Activated naive CD4-positive, alpha-beta T cell treated with anti-CD3 and anti-CD28 coated beads, Interleukin-2, amount 10 ng/mL, durations not matched to agents 7 days and 5 days (primary cell): ENCODE data around the gene KLHDC4.

Experiments
- CTCF ChIA-PET: fragments of 350-600 bp; sonication (Branson Sonifier 250); formaldehyde crosslinking; loops from one replicate; lab custom pipeline; 2021; ENCODE audit warnings: antibody characterized with exemption; lab: Charles Lee
- DNase-seq: peaks from one replicate; pipeline ENCODE4 v3.0.0-alpha.2; 2020
- H3K27ac Mint-ChIP-seq: one replicate; pipeline ENCODE4 v1.8.0; 2021; ENCODE audit warnings: mild to moderate bottlenecking, moderate library complexity, mixed read lengths
- H3K27me3 Mint-ChIP-seq: one replicate; pipeline ENCODE4 v1.8.0; 2021; ENCODE audit warnings: mild to moderate bottlenecking, mixed read lengths
- H3K36me3 Mint-ChIP-seq: one replicate; pipeline ENCODE4 v1.8.0; 2021; ENCODE audit warnings: mixed read lengths
- H3K4me1 Mint-ChIP-seq: one replicate; pipeline ENCODE4 v1.8.0; 2021; ENCODE audit warnings: mixed read lengths
- H3K4me3 Mint-ChIP-seq: one replicate; pipeline ENCODE4 v1.8.0; 2021; ENCODE audit warnings: mild to moderate bottlenecking, moderate library complexity, mixed read lengths
- H3K9me3 Mint-ChIP-seq: one replicate; pipeline ENCODE4 v1.8.0; 2021; ENCODE audit warnings: mixed read lengths

The KLHDC4 gene

GRCh38 chr16:87744750-87745514, 20.9 kb downstream of the KLHDC4 start:
- Mint-ChIP-seq H3K4me3 (no peak overlapping the region), H3K9me3 (no peaks in the 10 kb centered on the region), H3K27me3 (no peaks in the 10 kb centered on the region), H3K4me1 (peaks cover under 1% of the 10 kb centered on the region), H3K36me3 (peaks cover 54% of the 10 kb centered on the region), H3K27ac (no peak overlapping the region)
- CTCF ChIA-PET, result no interaction called here
- no peak for DNase-seq

GRCh38 chr16:87742781-87743490, 22.9 kb downstream of the KLHDC4 start:
- Mint-ChIP-seq H3K9me3 (no peaks in the 10 kb centered on the region), H3K4me1 (peaks cover 2% of the 10 kb centered on the region), H3K27ac (no peak overlapping the region), H3K4me3 (no peak overlapping the region), H3K36me3 (peaks cover 40% of the 10 kb centered on the region), H3K27me3 (no peaks in the 10 kb centered on the region)
- no peak for DNase-seq
- CTCF ChIA-PET, result no interaction called here

GRCh38 chr16:87741700-87742415, 23.9 kb downstream of the KLHDC4 start:
- Mint-ChIP-seq H3K4me1 (peaks cover 2% of the 10 kb centered on the region), H3K36me3 (peaks cover 31% of the 10 kb centered on the region), H3K4me3 (no peak overlapping the region), H3K9me3 (no peaks in the 10 kb centered on the region), H3K27me3 (no peaks in the 10 kb centered on the region), H3K27ac (no peak overlapping the region)
- DNase-seq, result no peak
- CTCF ChIA-PET, result no interaction called here

DNA sequence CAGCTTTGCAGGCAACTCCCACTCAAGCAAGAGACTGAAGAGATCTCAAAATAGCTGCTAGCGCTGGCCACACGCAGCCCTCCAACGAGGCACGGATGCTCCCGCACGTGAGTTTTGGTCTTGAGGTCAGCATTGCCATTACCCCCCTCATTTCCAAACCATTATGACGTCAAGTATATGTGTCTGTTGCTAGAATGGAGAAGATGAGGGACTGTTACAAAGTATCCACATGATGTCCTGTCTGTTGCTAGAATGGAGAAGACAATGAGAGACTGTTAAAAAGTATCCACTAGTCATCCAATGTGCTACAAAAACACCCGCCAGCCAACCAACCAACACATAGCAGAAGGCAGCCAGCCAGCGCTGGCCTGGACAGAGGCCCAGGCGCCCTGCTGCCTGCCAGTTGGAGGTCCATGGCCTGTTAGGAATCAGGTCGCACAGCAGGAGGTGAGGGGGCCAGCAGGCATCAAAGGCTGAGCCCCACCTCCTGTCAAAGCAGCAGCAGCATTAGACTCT, 24.8 kb downstream of the KLHDC4 start:
- CTCF ChIA-PET, result no interaction called here
- H3K36me3 Mint-ChIP-seq, result peaks cover 29% of the 10 kb centered on the region
- H3K4me1 Mint-ChIP-seq, result peaks cover 2% of the 10 kb centered on the region
- H3K27ac Mint-ChIP-seq, result no peak overlapping the region
- no peaks in the 10 kb centered on the region for H3K9me3 Mint-ChIP-seq
- no peaks in the 10 kb centered on the region for H3K27me3 Mint-ChIP-seq
- no peak for DNase-seq
- no peak overlapping the region for H3K4me3 Mint-ChIP-seq

GRCh38 chr16:87740441-87740840, 25.3 kb downstream of the KLHDC4 start:
- Mint-ChIP-seq H3K9me3 (no peaks in the 10 kb centered on the region), H3K4me1 (peaks cover 2% of the 10 kb centered on the region), H3K27me3 (no peaks in the 10 kb centered on the region), H3K27ac (no peak overlapping the region), H3K36me3 (peaks cover 24% of the 10 kb centered on the region), H3K4me3 (no peak overlapping the region)
- CTCF ChIA-PET, result no interaction called here
- no peak for DNase-seq

DNA sequence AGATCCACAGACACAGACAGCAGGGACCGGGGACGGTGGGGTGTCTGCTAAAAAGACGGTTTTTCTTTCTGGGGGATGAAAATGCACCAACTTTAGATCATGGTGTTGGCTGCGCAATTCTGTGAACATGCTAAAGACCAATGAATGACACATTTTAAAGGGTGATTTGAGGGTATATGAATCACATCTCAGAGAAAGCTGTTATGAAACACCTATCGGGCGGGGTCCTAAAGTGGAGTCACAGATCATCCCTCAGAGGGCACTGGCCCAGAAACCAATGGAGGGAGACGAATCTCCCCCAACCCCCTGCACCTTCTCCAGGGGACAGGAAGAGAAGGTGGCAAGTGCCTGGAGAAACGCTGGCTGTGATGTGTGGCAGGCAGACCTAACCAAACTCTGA, 26.0 kb downstream of the KLHDC4 start:
- H3K27ac Mint-ChIP-seq, result no peak overlapping the region
- no peak for DNase-seq
- CTCF ChIA-PET, result no interaction called here
- H3K4me1 Mint-ChIP-seq, result peaks cover 2% of the 10 kb centered on the region
- no peaks in the 10 kb centered on the region for H3K9me3 Mint-ChIP-seq
- H3K4me3 Mint-ChIP-seq, result no peak overlapping the region
- H3K27me3 Mint-ChIP-seq, result no peaks in the 10 kb centered on the region
- peaks cover 19% of the 10 kb centered on the region for H3K36me3 Mint-ChIP-seq

GRCh38 chr16:87736008-87736382, 29.8 kb downstream of the KLHDC4 start:
- DNase-seq, result no peak
- Mint-ChIP-seq H3K4me1 (peaks cover 15% of the 10 kb centered on the region), H3K27ac (no peak overlapping the region), H3K4me3 (no peak overlapping the region), H3K9me3 (no peaks in the 10 kb centered on the region), H3K36me3 (peaks cover 19% of the 10 kb centered on the region), H3K27me3 (no peaks in the 10 kb centered on the region)
- CTCF ChIA-PET, result no interaction called here

- CTCF ChIA-PET, result no interaction called here
- DNase-seq, result no peak
- peaks cover 20% of the 10 kb centered on the region for H3K36me3 Mint-ChIP-seq
These were observed 30.3 kb downstream of the KLHDC4 start for GRCh38 chr16:87735270-87736007.

DNA sequence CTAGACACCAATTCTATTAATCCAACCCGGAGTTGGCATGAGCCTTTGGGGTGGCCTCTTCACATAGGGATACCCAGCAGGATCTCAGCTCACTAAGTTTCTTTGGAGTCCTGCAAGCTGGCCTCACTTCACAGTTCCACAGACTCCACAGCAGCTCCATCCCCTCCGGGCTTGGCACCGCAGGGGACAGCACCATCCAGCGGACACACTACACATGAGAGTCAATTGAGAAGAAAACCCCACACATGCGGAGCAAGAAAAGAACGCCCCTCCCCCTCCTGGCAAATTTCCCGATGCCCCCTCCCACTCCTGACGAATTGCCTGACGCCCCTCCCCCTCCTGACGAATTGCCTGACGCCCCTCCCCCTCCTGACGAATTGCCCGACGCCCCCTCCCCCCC, 31.1 kb downstream of the KLHDC4 start:
- no peak for DNase-seq
- CTCF ChIA-PET, result no interaction called here
- peaks cover 14% of the 10 kb centered on the region for H3K4me1 Mint-ChIP-seq
- H3K9me3 Mint-ChIP-seq, result no peaks in the 10 kb centered on the region
- peaks cover 24% of the 10 kb centered on the region for H3K36me3 Mint-ChIP-seq
- H3K4me3 Mint-ChIP-seq, result no peak overlapping the region
- H3K27ac Mint-ChIP-seq, result no peak overlapping the region
- H3K27me3 Mint-ChIP-seq, result no peaks in the 10 kb centered on the region

More at GRCh38 chr16:87735270-87736007, 30.3 kb downstream of the KLHDC4 start:
- Mint-ChIP-seq H3K27me3 (no peaks in the 10 kb centered on the region), H3K4me1 (peaks cover 15% of the 10 kb centered on the region), H3K27ac (no peak overlapping the region), H3K9me3 (no peaks in the 10 kb centered on the region), H3K4me3 (no peak overlapping the region)

- CTCF ChIA-PET, result no interaction called here
- no peaks in the 10 kb centered on the region for H3K9me3 Mint-ChIP-seq
- H3K4me1 Mint-ChIP-seq, result peaks cover 14% of the 10 kb centered on the region
- DNase-seq, result peak; percentile 36
- no peak overlapping the region for H3K27ac Mint-ChIP-seq
- peaks cover 30% of the 10 kb centered on the region for H3K36me3 Mint-ChIP-seq
- H3K27me3 Mint-ChIP-seq, result no peaks in the 10 kb centered on the region
- no peak overlapping the region for H3K4me3 Mint-ChIP-seq
These were observed 32.6 kb downstream of the KLHDC4 start for GRCh38 chr16:87733190-87733589.

DNA sequence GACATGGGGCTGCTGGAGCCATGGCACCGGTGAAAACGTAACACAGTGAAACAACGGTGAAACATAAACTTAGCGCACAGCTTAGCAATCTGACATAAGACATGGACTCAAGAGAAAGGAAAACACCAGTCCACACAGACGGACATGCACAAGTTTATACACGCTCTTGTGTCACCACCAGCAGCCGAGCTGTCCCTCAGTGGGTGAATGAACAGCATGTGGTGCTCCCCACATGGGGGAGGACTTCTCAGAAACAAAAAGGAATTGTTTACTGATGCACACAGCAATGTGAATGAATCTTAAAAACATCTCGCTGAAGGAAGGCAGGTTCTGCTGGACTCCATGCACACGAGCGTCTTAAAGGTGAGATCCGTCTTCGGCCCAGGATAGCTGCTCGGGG, 34.2 kb downstream of the KLHDC4 start:
- peaks cover 37% of the 10 kb centered on the region for H3K36me3 Mint-ChIP-seq
- no peak overlapping the region for H3K27ac Mint-ChIP-seq
- peaks cover 20% of the 10 kb centered on the region for H3K4me1 Mint-ChIP-seq
- H3K4me3 Mint-ChIP-seq, result no peak overlapping the region
- no peaks in the 10 kb centered on the region for H3K9me3 Mint-ChIP-seq
- no peak for DNase-seq
- H3K27me3 Mint-ChIP-seq, result no peaks in the 10 kb centered on the region
- CTCF ChIA-PET, result no interaction called here

DNA sequence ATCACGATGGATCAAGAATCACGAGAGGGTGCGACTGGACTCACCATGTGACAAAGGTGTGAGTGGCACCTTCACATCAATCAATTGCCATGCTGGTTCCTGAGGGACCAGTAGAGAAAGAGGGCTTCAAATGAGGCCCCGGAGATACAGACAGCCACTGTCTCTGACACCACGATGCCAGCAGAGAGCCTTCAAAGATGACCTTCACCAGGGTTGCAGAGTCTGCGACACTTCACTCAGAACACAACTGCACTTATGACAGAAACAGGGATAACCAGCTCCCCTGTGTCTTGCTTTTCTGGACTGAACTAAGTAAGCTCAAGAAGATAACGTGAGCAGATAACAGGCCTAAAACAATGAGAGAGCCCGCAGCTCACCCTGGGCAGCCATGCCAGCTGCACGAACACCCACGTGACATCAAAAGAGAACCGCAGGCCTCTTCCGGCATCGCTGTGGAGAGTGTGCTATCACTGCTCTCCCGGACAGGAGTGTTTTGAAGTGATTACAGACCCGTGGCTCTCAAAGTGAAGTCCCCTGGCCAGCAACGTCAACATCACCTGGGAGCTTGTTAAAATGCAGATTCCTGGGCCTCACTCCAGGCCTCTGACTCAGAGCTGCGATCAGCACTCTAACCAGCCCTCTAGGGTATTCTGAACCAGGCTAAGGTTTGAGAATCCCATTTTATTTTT, 36.4 kb downstream of the KLHDC4 start:
- CTCF ChIA-PET, result no interaction called here
- no peak overlapping the region for H3K27ac Mint-ChIP-seq
- peaks cover 43% of the 10 kb centered on the region for H3K36me3 Mint-ChIP-seq
- peaks cover 18% of the 10 kb centered on the region for H3K4me1 Mint-ChIP-seq
- no peaks in the 10 kb centered on the region for H3K27me3 Mint-ChIP-seq
- DNase-seq, result no peak
- no peaks in the 10 kb centered on the region for H3K9me3 Mint-ChIP-seq
- H3K4me3 Mint-ChIP-seq, result no peak overlapping the region

DNA sequence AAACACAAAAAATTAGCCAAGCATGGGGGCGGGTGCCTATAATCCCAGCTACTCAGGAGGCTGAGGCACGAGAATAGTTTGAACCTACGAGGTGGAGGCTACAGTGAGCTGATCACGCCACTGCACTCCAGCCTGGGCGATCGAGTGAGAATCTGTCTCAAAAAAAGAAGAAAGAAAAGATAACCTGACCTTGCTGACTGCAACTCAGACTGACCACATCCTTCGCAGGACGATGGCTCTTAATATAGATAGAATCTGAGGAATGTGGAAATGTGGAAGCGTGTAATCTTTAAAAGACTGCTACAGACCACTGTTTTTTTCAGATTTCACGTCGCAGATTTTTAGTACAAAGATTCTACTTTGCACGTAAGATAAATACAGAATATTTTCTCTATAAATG, 37.8 kb downstream of the KLHDC4 start:
- peaks cover 8% of the 10 kb centered on the region for H3K4me1 Mint-ChIP-seq
- H3K36me3 Mint-ChIP-seq, result peaks cover 52% of the 10 kb centered on the region
- DNase-seq, result no peak

More for the DNA sequence above, 37.8 kb downstream of the KLHDC4 start:
- Mint-ChIP-seq H3K27me3 (no peaks in the 10 kb centered on the region), H3K27ac (no peak overlapping the region), H3K4me3 (no peak overlapping the region), H3K9me3 (no peaks in the 10 kb centered on the region)
- CTCF ChIA-PET, result no interaction called here
